ENCODE results near the gene PRND. TPM values are rescaled to one million over a fixed set of nuclear protein-coding genes. Genes with fewer than 3 reads are reported as not detected.

PRND gene, protein sequence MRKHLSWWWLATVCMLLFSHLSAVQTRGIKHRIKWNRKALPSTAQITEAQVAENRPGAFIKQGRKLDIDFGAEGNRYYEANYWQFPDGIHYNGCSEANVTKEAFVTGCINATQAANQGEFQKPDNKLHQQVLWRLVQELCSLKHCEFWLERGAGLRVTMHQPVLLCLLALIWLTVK
- total RNA-seq: 10 to 100 TPM in 1 of 8 experiments, 1 to 10 TPM in 1, under 1 TPM in 5, not detected in 1; 0.08 to 37.8 (median 0.29) TPM

DNA sequence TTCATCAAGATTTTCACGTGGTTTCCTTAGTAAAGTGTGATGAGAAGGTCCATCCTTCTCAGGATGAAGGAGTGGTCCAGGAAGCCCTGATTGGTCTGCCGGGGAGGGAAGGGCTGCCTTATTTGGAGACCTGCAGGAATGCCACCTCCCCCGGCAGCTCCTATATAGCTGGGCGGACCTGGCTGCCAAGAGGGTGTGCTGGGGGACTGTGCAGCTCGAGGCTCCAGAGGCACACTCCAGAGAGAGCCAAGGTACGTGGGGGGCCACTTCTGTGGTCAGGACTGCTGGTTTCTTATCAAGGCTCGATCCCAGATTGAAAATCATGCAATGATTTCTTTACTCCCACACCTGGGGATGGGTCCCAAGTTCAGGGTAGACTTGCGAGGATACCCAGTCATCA is at the start of gene PRND:
Gene PRND (plus strand): TSS at position 191 of the 400 bp plus-strand sequence. CDS start 2,643 bp downstream, outside the sequence.
- no peak within 1 kb of the TSS for H3K4me3 ChIP-seq
- ATAC-seq (replicated peaks in 6 of 8): no peak
- in situ Hi-C loops (cut with MboI; ENCODE audit: low pct_unique_long_range_greater_than_20kb in 2 of 9, low sequenced_read_pairs in 9 of 9, unreplicated experiment in 9 of 9): loop anchor here in 2 of 9 experiments (10.0 kb wide), 1 partner anchor 117 kb away; no protein-coding TSS in a partner anchor
- 74 to 92% (median 80%) methylated on average over 1 to 5 of the region's 8 CpGs; no CpG with 5 or more reads in 5 of the 10 experiments for WGBS, 10 experiments
- no peak within 1 kb of the TSS for H3K27ac ChIP-seq
- peaks cover 9 to 12% of the 10 kb centered on the region in 2 donors for H3K4me1 ChIP-seq (replicated peaks in 1 of 2)

DNA sequence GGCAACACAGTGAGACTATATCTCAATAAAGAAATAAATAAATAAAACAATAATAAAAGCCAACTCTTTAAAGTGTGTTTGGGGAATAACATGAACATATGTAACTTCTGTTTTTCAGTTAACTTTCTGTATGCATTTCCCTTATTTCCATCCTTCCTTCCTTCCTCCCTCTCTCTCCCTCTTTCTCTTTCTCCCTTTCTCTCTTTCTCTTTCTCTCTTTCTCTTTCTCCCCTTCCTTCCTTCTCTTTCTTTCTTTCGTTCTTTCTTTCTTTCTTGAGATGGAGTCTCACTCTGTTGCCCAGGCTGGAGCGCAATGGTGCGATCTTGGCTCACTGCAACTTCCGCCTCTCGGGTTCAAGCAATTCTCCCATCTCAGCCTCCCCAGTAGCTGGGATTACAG is 48.8 kb upstream of the PRND start:
- H3K4me1 ChIP-seq (replicated peaks in 1 of 2): no peaks in the 10 kb centered on the region
- WGBS, 10 experiments: 77 to 100% (median 93%) methylated on average over 2 to 5 of the region's 5 CpGs; no CpG with 5 or more reads in 3 of the 10 experiments
- H3K4me3 ChIP-seq: no peak overlapping the region
- H3K27ac ChIP-seq: no peak overlapping the region
- in situ Hi-C loops (cut with MboI; ENCODE audit: low pct_unique_long_range_greater_than_20kb in 2 of 9, low sequenced_read_pairs in 9 of 9, unreplicated experiment in 9 of 9): no loop called here
- no peak for ATAC-seq (replicated peaks in 6 of 8)

DNA sequence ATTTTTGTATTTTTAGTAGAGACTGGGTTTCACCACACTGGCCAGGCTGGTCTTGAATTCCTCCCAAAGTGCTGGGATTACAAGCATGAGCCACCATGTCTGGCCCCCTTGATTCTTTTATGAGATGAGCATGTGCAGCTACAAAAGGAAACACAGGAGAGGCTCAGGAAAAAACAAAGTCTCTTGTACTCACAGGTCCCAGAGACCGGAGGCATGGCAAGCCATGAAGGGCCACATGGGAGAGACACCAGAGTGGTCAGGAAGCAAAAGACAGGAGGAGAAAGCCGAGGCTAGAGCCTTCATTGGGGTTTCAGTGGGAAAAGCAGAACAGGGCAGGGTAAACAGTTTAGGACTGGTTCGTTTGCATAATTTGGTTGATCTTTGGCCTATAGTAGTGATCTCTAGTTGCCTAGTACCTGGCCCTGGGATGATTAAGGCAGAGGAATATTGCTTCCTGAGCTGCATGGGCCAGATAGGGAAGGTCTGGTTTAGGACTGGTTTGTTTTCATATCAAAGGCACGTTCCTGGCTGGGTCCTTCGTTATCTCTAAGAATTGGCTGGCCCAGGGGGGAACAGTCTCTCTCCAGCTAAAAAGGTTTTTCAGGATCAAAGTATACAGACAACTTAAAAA is 48.2 kb upstream of the PRND start:
- no peaks in the 10 kb centered on the region for H3K4me1 ChIP-seq (replicated peaks in 1 of 2)
- in situ Hi-C loops (cut with MboI; ENCODE audit: low pct_unique_long_range_greater_than_20kb in 2 of 9, low sequenced_read_pairs in 9 of 9, unreplicated experiment in 9 of 9): no loop called here
- no peak for ATAC-seq (replicated peaks in 6 of 8)
- no peak overlapping the region for H3K4me3 ChIP-seq
- WGBS, 10 experiments: 48 to 100% (median 61%) methylated on average over 2 to 5 of the region's 5 CpGs; no CpG with 5 or more reads in 2 of the 10 experiments
- no peak overlapping the region for H3K27ac ChIP-seq

DNA sequence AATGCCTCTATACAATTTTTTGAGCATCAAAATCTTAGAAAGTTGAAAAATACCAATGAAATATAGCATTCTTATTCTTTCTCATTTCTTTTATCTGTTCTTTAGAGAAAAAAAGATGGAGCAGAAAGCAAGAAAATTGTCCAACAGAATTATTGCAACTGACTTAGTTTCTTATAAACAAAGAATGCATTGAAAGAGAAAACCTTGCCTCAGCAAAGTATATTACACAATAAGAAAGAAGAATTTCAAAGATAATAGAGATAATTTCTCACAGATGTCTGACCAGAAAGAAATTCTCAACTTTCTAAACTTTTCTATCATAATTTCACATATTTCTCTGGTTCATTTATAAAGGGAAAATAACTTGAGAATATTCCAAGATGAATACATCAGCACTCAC is 47.0 kb upstream of the PRND start:
- ATAC-seq (replicated peaks in 6 of 8): no peak
- no peaks in the 10 kb centered on the region for H3K4me1 ChIP-seq (replicated peaks in 1 of 2)
- H3K4me3 ChIP-seq: no peak overlapping the region
- H3K27ac ChIP-seq: no peak overlapping the region
- in situ Hi-C loops (cut with MboI; ENCODE audit: low pct_unique_long_range_greater_than_20kb in 2 of 9, low sequenced_read_pairs in 9 of 9, unreplicated experiment in 9 of 9): no loop called here

DNA sequence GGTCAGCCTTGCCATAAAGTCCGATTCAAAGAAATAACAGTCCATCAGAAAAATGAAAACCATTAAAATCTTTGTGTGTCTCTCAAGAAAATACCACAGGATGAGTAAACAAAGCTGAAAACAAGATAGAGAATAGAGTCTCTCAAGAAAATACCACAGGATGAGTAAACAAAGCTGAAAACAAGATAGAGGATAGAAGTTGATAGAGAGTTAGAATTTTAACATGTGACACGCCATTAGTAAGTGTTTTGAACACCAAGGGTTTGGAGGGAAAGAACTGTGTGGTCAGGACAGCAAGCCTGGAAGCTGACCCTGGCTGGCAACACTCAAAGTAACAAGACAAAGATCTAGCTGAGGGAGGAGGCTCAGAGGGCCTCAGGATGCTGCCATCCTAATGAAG is 43.9 kb upstream of the PRND start:
- ATAC-seq (replicated peaks in 6 of 8): no peak
- no peak overlapping the region for H3K4me3 ChIP-seq
- in situ Hi-C loops (cut with MboI; ENCODE audit: low pct_unique_long_range_greater_than_20kb in 2 of 9, low sequenced_read_pairs in 9 of 9, unreplicated experiment in 9 of 9): no loop called here
- H3K27ac ChIP-seq: no peak overlapping the region
- 71 to 100% (median 96%) methylated on average over 1 to 2 of the region's 2 CpGs; no CpG with 5 or more reads in 1 of the 10 experiments for WGBS, 10 experiments
- no peaks in the 10 kb centered on the region for H3K4me1 ChIP-seq (replicated peaks in 1 of 2)

DNA sequence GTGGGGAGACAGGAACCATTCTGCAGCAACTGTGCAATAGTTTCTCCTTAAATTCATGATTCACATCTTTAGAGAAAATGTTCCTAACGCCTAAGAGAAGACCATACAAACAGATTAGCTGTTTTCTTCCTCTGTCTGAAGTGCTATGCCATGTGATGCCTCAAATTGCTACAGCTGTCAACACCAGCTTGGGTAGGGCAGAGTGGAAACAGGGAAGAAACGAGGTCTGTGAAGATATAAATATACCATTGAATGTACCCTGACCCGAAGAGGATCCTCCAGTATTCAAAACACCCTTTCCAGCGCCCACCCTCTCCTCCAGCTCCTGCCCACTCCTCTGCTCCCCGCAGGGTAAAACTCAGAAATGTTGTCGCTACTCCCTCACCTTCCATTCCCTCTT is 40.3 kb upstream of the PRND start:
- no peak for ATAC-seq (replicated peaks in 6 of 8)
- in situ Hi-C loops (cut with MboI; ENCODE audit: low pct_unique_long_range_greater_than_20kb in 2 of 9, low sequenced_read_pairs in 9 of 9, unreplicated experiment in 9 of 9): no loop called here
- no peak overlapping the region for H3K27ac ChIP-seq
- peaks cover 0 to 6% of the 10 kb centered on the region in 2 donors for H3K4me1 ChIP-seq (replicated peaks in 1 of 2)
- H3K4me3 ChIP-seq: no peak overlapping the region
- 46 to 89% (median 66%) methylated on average over 1 to 4 of the region's 6 CpGs; no CpG with 5 or more reads in 3 of the 10 experiments for WGBS, 10 experiments

DNA sequence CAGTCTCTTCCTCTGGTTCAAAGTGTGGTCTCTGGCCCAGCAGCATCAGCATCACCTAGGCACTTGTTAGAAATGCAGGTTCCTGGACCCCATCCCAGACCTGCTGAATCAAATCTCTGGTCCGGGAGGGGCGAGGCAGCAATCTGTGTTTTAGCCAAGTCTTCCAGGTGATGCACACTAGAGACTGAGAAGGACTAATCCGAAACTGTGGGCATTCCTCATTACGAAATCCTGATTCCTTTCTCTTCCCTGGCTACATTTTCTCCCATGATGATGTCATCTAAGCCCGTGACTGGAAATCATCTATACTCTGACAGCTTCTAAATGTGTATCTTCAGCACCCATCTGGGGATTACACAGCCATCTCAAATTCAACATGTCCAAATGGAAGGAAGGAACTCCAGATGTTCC is 39.7 kb upstream of the PRND start:
- ATAC-seq (replicated peaks in 6 of 8): no peak
- H3K27ac ChIP-seq: no peak overlapping the region
- in situ Hi-C loops (cut with MboI; ENCODE audit: low pct_unique_long_range_greater_than_20kb in 2 of 9, low sequenced_read_pairs in 9 of 9, unreplicated experiment in 9 of 9): no loop called here

DNA sequence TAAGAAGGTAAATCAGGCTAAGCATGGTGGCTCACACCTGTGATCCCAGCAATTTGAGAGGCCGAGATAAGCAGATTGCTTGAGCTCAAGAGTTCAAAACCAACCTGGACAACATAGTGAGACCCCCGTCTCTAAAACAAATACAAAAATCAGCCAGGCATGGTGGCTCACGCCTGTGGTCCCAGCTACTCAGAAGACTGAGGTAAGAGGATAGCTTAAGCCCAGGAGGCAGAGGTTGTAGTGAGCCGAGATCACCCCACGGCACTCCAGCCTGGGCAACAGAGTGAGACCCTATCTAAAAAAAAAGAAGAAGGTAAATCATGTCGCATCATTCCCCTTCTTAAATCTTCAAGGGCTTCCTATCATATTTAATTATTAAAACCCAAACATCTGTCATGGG is 39.0 kb upstream of the PRND start:
- ATAC-seq (replicated peaks in 6 of 8): no peak
- in situ Hi-C loops (cut with MboI; ENCODE audit: low pct_unique_long_range_greater_than_20kb in 2 of 9, low sequenced_read_pairs in 9 of 9, unreplicated experiment in 9 of 9): no loop called here
- Histone ChIP-seq H3K27ac (no peak overlapping the region), H3K4me1 (replicated peaks in 1 of 2) (peaks cover 5 to 8% of the 10 kb centered on the region in 2 donors), H3K4me3 (no peak overlapping the region)
- 69 to 100% (median 85%) methylated on average over 1 to 6 of the region's 6 CpGs; no CpG with 5 or more reads in 4 of the 10 experiments for WGBS, 10 experiments

More for the DNA sequence above, 39.7 kb upstream of the PRND start:
- 7 to 94% (median 52%) methylated on average over 2 to 5 of the region's 5 CpGs; no CpG with 5 or more reads in 4 of the 10 experiments for WGBS, 10 experiments
- H3K4me1 ChIP-seq (replicated peaks in 1 of 2): peaks cover 0 to 6% of the 10 kb centered on the region in 2 donors
- H3K4me3 ChIP-seq: no peak overlapping the region

DNA sequence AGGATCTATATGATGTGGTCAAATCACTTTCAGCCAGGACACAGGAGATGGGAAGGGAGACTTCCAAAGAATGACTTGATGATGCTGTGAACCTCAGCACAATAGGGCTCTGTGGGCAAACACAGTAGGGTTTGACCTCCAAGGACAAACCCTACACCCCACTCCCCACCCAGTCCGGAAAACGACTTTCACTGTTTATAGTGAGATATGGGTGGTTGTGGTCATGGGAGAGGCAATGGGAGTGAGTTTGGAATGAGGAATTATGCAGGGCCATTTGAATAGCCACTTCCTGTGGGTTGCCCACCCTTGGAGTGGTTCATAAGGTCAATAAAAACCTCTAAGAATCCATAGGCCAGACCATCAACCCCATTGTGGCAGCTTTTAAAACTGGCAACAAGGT is 38.4 kb upstream of the PRND start:
- no peak for ATAC-seq (replicated peaks in 6 of 8)
- WGBS, 10 experiments: 0 to 83% (median 52%) methylated on average over 2 of the region's 2 CpGs; no CpG with 5 or more reads in 6 of the 10 experiments
- Histone ChIP-seq H3K4me3 (no peak overlapping the region), H3K27ac (no peak overlapping the region), H3K4me1 (replicated peaks in 1 of 2) (peaks cover 7 to 14% of the 10 kb centered on the region in 2 donors)
- in situ Hi-C loops (cut with MboI; ENCODE audit: low pct_unique_long_range_greater_than_20kb in 2 of 9, low sequenced_read_pairs in 9 of 9, unreplicated experiment in 9 of 9): no loop called here

DNA sequence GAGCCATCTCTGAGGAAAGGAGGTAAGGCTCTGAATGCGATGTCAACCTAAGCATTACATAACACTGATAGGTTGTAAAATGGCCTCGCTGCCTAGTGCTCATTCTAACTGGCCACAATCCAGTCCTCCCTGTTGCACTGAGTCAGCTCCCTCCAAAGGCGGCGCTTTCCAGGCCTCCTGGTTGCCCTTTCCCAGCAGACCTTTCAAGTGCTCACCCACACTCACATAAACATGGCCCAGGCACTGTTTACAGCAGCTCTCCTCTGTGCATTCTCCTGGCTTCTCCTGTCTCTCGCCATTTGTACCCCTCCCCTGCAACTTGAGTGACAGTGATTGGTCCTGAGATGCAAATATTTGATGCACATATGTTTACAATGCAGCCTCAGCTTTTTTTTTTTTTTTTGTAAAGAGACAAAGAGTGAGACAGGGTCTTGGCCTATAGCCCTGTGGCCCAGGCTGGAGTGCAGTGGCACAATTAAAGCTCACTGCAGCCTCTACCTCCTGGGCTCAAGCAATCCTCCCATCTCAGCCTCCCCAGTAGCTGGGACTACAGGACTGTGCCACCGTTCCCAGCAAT is 36.8 kb upstream of the PRND start:
- peaks cover 15 to 26% of the 10 kb centered on the region in 2 donors for H3K4me1 ChIP-seq (replicated peaks in 1 of 2)
- peak in 2 of 8 experiments; percentile 1 to 3 for ATAC-seq (replicated peaks in 6 of 8)
- no peak overlapping the region for H3K27ac ChIP-seq
- in situ Hi-C loops (cut with MboI; ENCODE audit: low pct_unique_long_range_greater_than_20kb in 2 of 9, low sequenced_read_pairs in 9 of 9, unreplicated experiment in 9 of 9): no loop called here
- 11 to 100% (median 89%) methylated on average over 1 to 5 of the region's 6 CpGs for WGBS, 10 experiments
- H3K4me3 ChIP-seq: no peak overlapping the region

DNA sequence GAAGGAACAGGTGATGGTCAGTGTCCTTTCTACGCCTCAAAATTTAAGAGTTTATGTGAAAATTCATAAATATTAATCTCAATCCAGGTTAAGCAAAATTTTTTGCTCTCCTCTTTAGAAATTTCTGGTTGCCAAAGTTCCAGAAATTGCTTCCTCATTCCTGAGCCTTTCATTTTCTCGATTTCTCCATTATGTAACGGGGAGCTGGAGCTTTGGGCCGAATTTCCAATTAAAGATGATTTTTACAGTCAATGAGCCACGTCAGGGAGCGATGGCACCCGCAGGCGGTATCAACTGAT is 35.8 kb upstream of the PRND start:
- H3K4me1 ChIP-seq (replicated peaks in 1 of 2): peaks cover 15 to 28% of the 10 kb centered on the region in 2 donors
- WGBS, 10 experiments: 0 to 40% (median 22%) methylated on average over 1 to 6 of the region's 8 CpGs
- ATAC-seq (replicated peaks in 6 of 8): no peak
- H3K27ac ChIP-seq: peak overlapping the region; percentile 78 to 88
- peak overlapping the region; percentile 62 to 88 (median 80) for H3K4me3 ChIP-seq
- in situ Hi-C loops (cut with MboI; ENCODE audit: low pct_unique_long_range_greater_than_20kb in 2 of 9, low sequenced_read_pairs in 9 of 9, unreplicated experiment in 9 of 9): no loop called here

DNA sequence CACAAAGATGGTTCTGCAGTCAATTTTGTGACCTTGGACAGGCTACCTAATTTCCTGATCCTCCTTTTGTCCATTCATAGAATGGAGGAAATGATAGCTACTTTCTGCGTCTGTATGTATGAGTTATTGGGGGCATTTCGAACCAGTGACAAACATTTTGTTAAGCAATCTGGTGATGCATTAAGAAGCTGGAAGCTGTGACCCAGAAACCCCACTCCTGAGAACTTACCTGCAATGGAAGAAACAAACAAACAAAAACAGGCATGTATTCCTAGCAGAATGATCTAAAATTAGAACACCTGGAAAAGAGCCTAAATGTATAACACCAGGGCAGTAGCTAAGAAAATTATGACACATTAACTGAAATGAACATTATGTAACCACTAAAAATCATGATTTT is 33.4 kb upstream of the PRND start:
- Histone ChIP-seq H3K27ac (no peak overlapping the region), H3K4me3 (peak overlapping the region in 2 of 5 donors; percentile 79 to 82), H3K4me1 (replicated peaks in 1 of 2) (peaks cover 15 to 28% of the 10 kb centered on the region in 2 donors)
- WGBS, 10 experiments: 42 to 93% (median 85%) methylated on average over 2 of the region's 2 CpGs; no CpG with 5 or more reads in 2 of the 10 experiments
- in situ Hi-C loops (cut with MboI; ENCODE audit: low pct_unique_long_range_greater_than_20kb in 2 of 9, low sequenced_read_pairs in 9 of 9, unreplicated experiment in 9 of 9): no loop called here
- ATAC-seq (replicated peaks in 6 of 8): no peak

DNA sequence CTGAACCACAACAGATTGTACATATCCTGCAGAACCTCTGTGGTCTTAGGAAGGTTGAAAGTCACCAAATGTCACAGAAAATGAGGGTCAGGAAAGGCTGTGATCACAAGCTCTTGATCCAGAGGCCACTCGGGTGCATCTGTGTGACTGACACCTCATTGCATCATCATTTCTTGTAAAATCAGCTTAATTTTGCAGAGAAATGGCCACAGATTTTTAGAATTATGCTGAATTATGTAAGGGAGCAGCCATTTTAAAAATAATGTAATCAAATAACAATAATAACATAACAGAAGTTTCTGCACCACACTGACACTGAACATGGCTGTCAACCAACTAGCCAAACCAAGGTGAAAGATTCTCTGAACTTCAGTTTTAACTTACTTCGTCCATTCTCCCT is 32.5 kb upstream of the PRND start:
- Histone ChIP-seq H3K27ac (no peak overlapping the region), H3K4me3 (no peak overlapping the region), H3K4me1 (replicated peaks in 1 of 2) (peaks cover 15 to 28% of the 10 kb centered on the region in 2 donors)
- 36 to 71% (median 50%) methylated on average over 1 to 2 of the region's 2 CpGs; no CpG with 5 or more reads in 3 of the 10 experiments for WGBS, 10 experiments
- in situ Hi-C loops (cut with MboI; ENCODE audit: low pct_unique_long_range_greater_than_20kb in 2 of 9, low sequenced_read_pairs in 9 of 9, unreplicated experiment in 9 of 9): no loop called here
- no peak for ATAC-seq (replicated peaks in 6 of 8)

Measured in motor neuron (in vitro differentiated cells).